HS-27A (cell line): ENCODE measurements around the gene PLA2G4F.

Source experiments
- DNase-seq: peaks from one replicate; pipeline ENCODE4 v3.0.0-alpha.2; 2012; ENCODE audit warnings: low read depth, missing footprints

PLA2G4F gene

DNA sequence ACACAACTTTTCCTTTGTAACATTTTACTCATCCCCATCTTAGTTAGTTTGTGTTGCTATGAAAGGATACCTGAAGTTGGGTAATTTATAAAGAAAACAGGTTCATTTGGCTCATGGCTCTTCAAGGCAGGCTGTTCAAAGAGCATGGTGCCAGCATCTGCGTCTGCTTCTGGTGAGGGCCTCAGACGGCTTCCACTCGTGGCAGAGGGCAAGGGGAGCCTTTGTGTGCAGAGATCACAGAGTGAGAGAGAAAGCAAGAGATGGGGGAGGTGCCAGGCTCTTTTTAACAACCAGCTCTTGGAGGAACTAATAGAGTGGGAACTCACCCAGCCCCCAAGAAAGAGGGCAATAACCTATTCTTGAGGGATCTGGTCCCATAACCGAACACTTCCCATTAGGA lies 23.1 kb downstream of the PLA2G4F start:
- DNase-seq, result no peak

DNA sequence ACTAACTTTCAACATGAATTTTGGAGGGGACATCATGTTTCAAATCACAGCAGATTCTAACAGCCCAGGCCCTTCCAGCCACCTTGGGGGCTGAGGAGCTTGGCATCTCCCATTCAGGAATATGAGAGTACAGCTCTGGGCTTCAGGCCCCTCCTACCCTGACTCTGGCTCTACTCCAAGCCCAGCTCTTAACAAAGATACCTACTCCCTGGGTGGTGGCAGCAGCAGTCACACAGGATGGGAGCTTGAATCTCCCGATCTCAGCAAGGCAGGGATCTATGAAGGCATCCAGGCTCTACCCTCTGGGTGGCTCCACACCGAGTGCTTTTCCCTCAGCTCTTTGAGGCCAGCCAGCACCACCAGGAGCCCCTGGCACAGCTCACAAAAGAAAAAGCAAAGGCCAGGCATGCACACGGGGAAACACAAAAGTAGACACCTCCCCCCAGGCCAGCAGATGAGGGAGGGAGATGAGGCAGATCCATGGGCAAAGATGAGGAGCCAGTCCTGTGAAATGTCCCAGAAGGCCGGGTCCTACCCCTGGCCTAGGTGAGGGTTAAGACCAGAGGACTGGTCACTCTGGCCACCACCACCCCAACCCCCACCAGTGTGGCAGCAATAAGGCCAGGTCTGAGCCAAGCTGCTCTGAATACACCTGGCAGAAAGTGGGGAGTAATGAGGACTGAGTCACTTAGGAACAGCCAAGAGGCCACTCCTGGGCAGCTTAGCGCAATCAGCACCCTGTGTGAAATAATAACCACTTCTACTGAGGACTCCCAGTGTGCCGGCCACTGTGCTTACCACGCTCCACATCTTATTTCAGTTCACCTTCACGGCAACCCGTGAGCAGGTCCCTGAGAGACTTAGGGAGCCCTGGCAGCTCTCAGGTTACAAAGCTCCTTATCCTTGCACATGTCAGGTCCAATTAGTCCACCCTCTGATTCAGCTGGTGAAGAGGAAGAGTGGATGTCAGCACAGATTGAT lies 24.3 kb downstream of the PLA2G4F start:
- DNase-seq, result no peak

DNA sequence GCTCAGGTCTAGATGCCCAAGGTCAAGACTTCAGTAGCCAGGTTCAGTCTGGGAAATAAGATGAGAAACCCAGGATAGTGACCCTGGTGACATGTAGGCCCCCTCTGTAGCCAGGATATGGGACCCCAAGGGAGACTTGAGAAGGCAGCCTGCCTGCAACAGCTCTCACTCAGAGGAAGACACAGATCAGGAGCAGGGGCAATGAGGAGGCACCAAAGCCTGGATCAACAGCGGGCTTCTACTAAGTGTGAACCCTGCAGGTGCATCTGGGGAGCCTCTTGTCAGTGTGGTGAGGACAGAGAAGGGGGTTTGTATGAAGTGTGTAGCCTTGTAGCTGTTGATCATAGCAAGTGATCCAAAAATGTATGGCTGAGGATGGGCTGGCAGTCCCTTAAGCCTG lies 25.4 kb downstream of the PLA2G4F start:
- DNase-seq, result no peak

DNA sequence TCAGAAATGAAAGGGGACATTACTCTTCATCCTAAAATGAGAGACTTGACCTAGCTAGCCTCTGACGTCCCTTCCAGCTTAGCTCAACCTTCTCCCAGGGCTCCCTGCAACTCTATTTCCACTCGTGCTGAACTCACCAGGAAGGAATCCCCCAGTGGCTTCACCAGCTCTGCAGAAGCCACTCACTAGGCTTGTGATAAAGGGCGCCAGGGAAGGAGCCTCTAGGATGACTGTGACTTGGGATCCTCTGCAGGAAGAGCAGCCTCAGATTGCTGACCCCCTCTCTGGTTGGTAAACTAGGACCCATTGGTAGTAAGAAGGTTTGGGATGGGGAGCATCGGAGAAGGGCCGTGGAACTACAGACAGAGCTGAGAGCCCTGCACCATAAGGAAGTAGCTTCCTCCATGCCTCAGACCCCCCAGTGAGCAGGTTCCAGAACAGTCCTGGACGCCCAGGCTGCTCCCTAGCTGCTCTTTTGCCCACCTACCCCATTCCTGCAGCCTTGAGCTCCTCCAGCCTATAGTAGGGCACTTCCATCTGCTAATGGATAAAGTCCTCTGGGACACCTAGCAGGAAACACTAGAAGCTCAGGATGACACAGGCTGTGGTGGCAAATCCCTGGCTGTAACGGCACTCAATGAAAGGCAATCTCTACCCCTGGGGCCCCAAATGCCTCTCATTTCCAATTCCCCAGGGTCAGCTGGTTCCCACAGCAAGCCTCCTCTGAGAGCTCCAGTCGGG lies 26.0 kb downstream of the PLA2G4F start:
- no peak for DNase-seq

DNA sequence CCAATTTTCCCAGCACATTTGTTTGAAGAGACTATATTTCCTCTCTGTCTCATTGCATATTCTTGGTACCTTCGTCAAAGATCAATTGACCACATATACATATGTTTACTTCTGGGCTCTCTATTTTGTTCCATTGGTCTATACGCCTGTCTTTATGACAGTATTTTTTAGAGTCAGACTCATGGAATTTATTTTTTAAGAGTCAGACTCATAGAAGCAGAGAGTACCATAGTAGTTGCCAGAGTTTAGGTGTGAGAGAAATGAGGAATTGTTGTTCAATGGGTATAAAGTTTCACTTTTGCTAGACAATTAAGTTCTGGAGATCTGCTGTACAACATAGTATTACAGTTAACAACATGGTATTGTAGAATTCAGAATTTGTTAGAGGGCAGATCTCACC lies 27.1 kb downstream of the PLA2G4F start:
- no peak for DNase-seq

- DNase-seq, result no peak
These were observed 28.0 kb downstream of the PLA2G4F start for GRCh38 chr15:42128476-42128875.

GRCh38 chr15:42123546-42123945 lies 32.9 kb downstream of the PLA2G4F start:
- DNase-seq, result no peak

DNA sequence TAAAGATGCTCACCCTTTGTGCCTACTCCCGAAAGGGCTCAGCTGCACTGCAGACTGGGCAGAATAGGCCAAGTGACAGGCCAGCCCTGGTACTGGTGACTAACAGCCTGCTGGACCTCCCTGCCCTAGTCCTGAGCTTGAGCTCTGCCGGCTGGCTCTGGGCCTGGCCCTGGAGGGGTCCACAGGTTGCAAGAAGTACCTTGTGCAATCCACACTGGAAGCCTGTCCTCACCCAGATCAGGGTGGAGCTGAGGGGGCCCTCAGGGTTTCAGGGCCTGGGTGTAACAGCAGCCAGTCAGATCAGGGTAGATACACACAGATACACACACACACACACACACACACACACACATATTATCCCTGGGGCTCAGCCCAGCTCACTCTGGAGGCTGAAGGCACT lies 34.8 kb downstream of the PLA2G4F start:
- no peak for DNase-seq

GRCh38 chr15:42121021-42121420 lies 35.4 kb downstream of the PLA2G4F start:
- DNase-seq, result no peak

- no peak for DNase-seq
These were observed 36.2 kb downstream of the PLA2G4F start for GRCh38 chr15:42120285-42120684.

DNA sequence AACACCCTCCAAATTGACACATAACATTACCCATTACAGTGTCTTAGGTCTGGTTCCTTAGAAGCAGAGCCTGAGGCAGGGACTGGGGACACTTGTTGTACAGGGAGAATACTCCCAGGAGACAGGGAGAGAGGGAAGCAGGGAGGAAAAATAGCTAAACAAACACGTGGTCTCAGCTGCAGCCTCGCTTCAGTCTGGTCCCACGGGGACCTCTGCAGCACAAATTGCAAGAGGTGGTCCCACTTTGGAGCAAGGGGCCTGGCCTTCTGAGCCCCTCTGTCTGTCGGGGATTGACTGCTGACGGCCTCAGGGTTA lies 37.0 kb downstream of the PLA2G4F start:
- DNase-seq, result no peak

- DNase-seq, result no peak
These were observed 37.6 kb downstream of the PLA2G4F start for GRCh38 chr15:42118650-42119445.

DNA sequence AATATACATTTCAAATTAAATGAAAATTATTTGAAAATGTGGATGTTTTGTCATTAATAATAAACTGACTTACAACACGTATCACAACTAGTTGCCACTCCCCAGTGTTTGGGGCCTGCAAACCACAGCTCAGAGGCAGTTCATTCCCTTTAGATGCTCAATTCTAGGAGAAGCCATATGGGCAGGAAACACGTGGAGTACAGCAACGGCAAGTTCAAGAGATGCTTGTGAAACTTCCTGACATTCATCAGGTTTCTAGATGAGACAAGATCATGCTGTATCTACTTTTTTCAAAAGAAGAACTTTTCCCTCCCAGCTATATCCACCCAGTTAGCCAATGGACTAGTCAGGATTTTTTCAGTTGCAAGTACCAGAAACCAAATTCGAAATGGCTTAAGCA lies 44.5 kb downstream of the PLA2G4F start:
- no peak for DNase-seq

DNA sequence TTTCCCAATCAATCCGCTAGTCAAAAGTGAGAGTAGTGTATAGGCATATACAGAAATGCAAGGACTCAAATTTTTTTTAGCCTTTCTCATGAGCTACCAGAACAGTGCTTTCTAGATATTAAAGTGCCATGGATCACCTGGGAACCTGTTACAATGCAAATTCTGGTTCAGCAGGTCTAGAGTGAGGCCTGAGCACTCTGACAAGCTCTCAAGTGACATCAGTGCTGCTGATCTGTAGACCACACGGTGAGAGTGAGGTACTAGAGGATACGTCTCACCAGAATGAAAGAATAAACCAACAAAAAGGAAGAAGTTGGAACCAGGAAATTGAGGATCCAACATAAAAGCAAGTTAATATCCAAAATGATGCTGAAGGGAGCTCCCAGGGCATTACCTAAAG lies 46.1 kb downstream of the PLA2G4F start:
- DNase-seq, result no peak

DNA sequence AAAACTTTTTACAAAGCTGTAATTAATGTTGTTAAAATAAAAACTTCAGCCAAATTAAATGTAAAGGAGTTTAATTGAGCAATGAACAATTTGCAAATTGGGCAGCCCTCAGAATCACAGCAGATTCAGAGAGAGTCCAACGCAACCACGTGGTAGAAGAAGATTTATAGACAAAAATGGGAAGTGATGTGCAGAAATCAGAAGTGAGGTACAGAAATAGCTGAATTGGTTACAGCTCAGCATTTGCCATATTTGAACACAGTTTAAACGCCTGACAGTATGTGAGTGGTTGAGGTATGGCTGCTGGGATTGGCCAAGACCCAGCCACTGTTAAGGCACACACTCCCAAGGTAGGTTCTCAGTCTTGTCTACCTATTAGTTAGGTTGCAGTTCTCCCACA lies 47.6 kb downstream of the PLA2G4F start:
- DNase-seq, result no peak

DNA sequence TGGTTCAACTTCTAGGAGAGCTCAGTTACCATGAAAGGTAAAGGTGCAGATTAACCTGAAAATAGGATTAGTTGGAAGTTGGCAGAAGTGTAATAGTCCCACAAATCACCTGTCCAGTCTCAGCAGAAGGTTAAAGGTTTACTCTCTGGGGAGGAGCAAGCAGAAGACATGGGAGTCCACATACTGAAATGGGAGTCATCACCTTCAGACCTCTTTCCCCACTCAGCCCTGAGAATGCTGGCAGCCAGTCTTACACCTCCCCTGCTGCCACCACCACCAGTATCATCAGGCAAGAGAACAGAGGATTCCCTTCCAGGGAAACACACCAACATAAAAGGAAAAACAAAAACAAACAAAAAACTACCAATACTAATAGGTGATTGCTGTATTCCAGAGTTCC lies 48.2 kb downstream of the PLA2G4F start:
- no peak for DNase-seq

DNA sequence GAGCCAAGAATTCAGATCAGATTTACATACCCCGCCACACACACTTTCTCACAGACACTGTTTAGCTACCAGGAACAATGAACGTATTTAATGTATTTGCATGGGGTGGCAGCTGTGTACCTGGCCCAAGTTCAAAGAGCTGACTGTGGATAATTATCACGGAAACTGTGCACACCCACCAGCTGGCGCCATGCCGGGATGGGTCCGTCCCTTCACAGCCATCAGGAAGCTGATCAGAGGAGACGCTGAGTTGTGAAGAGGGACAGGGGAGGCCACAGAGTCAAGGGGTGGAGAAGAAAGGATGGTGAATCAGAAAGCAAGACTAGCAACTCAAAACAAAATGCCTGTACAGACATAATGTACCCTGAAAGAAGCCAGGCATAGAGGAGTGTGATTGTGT lies 49.0 kb downstream of the PLA2G4F start:
- DNase-seq, result no peak

DNA sequence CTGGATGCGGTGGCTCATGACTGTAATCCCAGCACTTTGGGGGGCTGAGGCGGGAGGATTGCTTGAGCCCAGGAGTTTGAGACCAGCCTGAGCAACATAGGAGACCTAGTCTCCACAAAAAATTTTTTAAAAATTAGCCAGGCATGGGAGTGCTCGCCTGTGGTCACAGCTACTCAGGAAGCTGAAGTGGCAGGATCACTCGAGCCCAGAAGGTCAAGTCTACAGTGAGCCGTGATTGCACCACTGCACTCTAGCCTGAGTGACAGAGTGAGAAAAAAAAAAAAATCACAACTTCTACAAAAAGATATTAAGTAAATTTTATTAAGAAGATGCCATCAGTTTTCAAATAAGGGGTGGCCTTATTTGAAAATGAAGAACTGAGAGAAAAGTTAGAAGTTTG lies 50.1 kb downstream of the PLA2G4F start:
- no peak for DNase-seq

- DNase-seq, result no peak
These were observed 52.1 kb downstream of the PLA2G4F start for GRCh38 chr15:42104095-42104891.

DNA sequence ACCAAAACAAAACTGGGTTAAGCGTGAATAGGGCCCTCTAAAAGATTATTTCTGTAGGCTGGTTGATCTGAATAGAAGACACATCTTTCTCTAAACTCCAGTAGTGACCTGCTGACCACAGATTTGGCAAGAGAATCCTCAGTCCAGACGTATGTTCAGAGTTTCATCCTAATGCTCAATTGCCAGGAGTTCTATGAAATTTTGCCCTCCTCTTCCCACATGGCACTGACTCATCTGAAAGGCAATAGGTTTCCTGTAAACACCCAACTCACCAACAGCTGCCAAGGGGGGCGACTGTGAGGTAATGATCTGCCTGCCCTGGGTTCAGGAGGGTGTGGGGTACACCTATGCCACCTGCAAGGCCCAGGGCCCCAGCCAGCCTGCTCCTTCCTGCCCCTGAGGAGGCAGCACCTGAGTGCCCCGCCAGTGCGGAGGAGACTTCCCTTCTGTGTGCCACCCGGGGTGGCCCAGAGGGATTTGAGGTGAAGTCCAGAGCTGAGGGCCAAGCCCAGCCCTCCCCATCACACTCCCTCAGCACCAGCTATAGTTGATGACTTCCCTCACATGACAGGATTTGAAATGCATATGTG lies 53.7 kb downstream of the PLA2G4F start:
- DNase-seq, result no peak

DNA sequence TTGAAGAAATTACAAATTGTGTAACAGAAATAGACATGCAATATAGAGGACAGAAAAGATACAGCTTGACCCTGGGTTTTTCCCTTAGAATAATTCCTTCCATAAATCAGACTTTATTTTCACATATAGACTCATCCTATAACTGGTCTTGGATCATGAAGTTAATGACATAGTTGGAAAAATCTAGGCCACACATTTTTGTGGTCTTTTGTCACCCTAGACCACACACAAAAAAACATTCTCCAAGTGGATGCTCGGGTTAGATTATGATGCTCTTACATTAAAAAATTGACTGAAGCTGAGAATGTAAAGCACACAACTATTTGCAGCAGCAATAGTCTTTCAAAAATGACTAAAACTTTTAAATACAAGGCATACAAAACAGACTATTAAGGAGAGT lies 54.6 kb downstream of the PLA2G4F start:
- no peak for DNase-seq
